ENCODE measurements around the gene ZSWIM1.

Gene ZSWIM1

DNA sequence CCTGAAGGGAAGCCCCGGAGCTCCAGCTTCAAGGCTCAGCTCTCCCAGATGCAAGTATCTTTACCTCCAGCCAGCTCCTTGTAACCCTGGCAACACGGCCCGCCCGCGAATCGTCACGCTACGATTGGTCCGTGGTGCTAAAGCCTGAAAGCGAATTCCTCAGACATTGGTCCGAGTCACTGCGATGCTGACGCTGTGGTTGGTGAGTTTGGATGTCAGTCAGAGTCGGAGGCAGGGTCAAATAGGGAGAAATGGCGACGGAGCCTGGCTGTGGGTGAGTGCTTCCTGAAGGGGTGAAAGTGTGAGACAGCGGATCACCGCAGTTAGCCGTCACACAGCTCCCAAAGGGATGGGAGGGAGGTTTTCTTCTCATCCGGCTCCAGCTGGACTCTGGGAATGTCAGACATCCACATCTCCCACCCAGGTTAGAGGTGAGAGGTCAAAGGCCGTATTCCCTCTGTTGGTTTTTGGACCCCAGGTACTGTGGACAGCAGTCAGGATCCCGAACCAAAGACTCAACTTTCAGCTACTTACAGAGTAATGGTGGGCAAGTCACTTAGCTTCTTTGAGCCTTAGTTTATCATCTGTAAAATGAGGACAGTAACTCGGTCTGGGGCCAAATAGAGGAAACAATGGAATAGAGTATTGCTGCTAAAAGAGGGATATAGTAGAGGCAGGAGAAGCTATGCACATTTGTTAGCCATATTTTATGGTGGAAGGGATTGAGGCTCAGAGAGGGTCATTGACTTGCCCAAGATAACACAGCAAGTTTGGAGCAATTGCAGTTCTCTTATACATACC lies at the start of gene ZSWIM1:
Gene ZSWIM1 (plus strand): TSS at position 240 of the 801 bp plus-strand sequence. CDS start 1,366 bp downstream, outside the sequence.
- peak; percentile 99 for DNase-seq

DNA sequence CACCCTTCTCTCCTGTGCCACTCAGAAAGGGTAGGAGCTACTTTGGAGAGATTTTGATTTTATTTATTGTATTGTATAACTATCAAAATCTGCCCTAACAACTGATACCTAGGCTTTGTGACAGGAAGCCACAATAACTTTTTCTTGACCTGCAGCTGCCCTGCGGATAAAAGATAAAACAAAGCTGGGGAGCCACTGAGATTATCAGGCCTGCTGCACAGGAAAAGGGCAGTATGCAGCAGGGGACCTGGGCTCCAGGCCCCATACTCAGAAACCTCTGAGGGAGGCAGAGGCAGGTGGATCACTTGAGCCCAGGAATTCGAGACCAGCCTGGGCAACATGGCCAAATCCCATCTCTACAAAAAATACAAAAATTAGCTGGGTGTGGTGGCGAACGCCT lies 48.4 kb upstream of the ZSWIM1 start:
- no peak for DNase-seq

DNA sequence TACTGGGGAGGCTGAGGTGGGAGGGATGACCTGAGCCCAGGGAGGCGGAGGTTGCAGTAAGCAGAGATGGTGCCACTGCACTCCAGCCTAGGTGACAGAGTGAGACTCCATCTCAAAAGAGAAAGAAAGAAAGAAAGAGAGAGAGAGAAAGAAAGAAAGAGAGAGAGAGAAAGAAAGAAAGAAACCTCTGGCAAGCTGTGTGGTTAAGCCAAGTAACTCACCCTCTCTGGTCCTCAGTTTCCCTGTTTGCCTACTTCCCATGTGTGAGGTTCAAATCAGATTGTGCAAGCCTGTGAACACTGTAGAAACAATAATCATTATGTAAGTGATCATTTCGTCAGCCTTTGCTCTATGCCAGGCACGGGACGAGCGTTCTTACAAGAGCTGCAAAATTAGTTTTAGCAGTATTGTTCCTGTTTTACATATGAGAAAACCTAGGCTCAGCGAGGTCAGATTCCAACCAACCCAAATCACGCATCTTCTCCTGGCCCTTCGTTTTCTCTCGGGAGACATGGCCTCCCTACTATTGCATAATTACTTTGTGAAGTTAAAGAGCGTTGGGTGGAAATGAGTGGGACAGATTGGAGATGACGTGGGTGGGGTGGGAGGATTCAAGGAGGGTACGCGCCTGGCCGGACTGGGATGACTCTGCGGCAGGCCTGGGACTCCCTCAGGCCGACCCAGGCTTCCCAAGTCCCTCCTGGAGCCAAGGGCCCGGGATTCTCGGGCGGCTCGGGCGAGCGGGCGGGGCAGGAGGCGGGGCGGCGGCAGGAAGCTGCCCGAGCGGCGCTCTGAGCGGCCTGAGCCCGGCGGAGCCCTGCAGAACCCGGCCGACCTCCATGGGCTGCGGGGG lies 47.8 kb upstream of the ZSWIM1 start, which contains the start of gene SNX21:
Gene SNX21 (plus strand): TSS at position 770 of the 853 bp plus-strand sequence. CDS start 121 bp downstream, outside the sequence.
- DNase-seq = peak; percentile 57

DNA sequence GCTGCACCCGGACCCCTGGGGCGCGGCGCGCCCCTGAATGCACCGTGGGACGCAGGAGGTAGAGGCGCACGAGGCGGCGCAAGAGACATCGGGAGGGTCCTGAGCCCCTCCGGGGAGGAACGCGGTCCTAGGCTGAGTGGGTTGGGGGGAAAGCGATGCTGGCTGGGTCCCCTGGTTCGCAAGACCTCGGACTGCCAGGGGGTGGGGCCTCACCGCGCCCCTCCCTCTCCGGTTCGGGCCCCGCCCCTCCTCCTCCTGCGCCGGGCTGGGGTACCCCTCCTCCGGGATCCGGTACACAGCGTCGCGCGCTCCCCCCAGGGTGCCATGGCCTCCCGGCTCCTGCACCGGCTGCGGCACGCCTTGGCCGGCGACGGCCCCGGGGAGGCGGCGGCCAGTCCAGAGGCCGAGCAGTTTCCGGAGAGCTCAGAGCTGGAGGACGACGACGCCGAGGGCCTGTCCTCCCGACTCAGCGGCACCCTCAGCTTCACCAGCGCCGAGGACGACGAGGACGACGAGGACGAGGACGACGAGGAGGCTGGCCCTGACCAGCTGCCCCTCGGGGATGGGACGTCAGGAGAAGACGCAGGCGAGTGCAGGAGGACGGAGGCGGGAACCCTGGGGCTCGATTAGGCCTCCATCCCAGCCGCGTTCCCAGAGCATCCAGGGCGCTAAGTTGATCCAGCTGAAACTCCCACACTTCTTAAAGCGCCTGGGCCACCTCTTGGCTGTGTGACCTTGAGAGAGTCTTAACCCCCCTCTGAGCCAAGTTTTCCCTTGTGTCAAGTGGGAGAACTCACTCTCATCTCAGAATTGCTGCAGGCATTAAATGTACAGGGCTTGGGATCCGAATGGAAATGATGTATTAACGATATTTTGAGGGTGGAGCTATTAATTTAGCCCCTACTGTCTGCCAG lies 46.9 kb upstream of the ZSWIM1 start:
- peak; percentile 39 for DNase-seq

DNA sequence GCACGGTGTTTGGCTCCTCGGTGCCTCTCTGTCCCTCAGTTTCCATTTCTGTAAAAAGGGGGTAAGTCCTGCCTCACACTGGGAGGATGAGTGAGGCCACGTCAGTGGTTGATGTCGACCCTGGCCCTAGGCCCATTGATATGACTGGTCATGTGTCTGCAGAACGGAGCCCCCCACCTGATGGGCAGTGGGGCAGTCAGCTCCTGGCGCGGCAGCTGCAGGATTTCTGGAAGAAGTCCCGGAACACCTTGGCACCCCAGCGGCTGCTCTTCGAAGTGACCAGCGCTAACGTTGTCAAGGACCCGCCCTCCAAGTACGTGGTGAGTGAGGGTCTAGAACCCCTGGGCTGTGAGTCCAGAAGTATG lies 46.2 kb upstream of the ZSWIM1 start:
- no peak for DNase-seq

DNA sequence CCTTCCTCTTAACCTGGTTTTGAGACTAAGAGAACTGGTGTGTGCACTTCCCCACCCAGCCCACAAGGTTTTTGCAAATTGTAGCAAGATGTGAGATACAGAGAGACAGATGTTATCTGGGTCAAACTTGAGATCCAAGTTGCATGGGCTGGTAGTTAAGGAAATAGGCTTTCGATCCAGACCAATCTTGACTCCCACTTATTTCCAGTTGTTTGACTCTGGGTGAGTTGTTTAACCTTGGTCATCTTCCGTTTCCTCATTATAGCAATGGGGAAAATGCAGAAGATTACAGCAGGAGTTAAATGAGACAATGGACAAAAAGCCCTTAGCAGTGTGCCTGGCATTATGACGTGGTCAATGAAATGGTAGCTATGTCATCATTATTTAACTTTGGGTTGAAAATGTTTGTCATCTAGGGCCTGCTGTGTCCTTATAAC lies 45.7 kb upstream of the ZSWIM1 start:
- DNase-seq = no peak

DNA sequence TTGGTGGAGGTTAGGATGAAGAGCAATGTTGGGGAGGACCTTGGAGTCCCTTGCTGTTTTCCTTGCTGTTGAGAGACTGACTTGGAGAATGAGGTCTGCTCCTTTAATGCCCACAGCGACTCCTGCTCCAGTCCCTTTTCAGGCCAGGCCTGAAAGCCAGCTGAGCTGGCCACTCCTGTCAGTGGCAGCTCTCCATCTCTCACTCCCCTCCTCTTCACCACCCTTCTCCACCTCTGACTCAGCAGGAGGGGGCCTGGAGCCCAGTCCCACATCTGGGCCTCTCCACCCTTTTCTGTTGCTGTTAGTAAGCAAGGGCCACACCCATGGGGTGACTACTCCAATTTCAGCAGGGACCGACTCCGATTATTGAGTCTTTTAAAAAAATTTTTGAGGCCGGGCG lies 45.2 kb upstream of the ZSWIM1 start:
- DNase-seq = no peak

DNA sequence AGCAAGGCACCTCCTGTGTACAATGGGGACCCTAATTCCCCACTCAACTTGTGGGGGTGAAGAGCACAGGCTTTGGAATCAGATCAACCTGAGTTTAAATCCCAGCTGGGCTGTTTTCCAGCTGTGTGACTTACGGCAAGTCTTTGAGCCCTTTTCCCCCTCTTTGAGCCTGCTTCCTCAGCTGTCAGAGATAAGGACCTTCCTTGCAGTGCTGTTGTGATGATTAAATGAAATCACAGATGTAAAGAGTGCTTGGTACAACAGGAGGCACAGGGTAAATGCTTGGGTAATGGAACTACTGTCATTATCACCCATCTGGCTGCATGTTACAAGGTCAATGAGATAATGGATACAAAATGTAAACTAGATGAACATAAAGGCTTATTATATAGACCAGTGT lies 44.2 kb upstream of the ZSWIM1 start:
- no peak for DNase-seq

DNA sequence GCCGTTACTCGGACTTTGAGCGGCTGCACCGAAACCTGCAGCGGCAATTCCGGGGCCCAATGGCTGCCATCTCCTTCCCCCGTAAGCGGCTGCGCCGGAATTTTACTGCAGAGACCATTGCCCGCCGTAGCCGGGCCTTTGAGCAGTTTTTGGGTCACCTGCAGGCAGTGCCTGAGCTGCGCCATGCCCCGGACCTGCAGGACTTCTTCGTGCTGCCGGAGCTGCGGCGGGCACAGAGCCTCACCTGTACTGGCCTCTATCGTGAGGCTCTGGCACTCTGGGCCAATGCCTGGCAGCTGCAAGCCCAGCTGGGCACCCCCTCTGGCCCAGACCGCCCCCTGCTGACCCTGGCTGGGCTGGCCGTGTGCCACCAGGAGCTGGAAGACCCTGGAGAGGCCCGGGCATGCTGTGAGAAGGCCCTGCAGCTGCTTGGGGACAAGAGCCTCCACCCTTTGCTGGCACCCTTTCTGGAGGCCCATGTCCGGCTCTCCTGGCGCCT lies 40.3 kb upstream of the ZSWIM1 start:
- DNase-seq = no peak

DNA sequence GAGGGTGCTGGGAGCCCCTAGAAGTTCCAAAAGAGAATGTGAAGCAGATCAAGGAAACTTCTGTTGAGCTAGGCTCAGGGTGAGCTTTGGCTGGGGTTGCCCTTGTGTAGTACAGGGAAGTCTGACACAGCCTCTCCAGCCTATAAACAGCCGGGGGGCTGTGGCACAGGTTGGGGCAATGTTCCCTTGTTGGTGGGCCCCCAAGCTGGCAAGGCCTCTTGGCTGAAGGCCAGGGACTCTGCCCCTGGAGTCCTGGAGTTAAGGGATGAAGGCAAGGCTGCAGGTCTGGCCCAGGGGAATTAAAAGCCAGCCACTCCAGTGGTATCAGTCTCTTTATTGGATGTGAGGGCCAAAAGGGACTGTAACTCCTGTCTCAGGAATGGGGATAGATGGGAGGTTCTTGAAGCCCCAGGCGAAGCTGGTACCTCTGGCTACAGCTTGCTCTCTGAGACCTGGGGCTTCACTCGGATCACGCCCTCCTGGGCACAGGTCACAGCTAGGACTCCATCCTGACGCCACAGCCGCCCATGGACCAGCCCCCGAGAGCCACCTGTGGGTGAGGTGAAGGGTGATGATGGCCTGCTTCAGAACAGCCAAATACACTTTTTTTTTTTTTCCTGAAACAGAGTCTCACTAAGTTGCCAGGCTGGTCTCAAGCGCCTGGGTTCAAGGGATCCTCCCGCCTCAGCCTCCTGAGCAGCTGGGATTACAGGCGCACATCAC lies 39.5 kb upstream of the ZSWIM1 start:
- DNase-seq = no peak

DNA sequence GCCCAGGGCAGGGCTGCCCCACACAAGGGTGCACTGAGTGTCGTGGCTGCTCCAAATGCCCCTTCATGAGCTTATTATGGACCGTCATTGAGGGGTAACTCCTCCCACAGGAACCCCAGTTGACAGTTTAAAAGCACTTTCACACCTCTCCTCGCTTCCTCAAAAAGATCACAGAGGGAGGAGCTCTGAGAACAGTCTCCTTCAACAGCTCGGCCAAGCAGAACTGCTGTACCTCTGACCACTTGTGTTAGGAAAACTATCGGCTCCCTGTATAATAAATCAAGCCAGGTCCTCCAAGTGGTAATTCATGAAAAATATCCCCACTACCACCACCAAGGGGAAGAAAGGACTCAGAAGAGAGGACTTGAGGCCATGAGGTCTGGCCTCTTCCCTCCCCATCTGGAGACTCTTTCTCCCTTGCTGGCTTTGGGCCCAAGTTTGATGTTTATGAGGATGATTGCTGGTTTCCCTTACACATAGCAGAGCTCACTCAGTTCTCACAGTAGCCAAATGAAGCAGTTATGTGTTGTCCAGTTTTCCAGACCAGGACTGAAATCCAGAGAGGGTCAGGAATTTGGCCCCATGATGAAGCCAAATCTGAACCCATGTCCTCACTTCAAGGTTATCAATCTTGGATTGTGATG lies 38.7 kb upstream of the ZSWIM1 start:
- DNase-seq = no peak

DNA sequence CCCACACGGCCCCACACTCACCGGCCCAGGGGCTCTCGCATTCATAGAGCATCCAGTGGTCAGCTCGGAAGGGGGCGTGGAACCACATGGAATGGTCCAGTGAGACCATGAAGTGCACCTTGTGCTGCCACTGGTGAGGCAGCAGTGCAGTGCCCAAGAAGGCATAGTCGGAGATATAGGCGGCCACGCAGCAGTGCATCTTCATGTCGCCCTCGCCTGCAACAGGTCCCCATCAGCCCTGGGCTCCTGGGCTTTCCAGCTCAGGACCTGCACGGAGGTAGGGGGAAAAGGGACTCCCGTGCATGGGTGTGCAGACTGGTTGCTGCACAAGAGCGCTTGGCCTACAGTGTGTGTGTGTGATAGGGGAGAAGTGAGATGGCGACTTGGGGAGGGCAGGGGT lies 37.5 kb upstream of the ZSWIM1 start:
- DNase-seq = no peak

DNA sequence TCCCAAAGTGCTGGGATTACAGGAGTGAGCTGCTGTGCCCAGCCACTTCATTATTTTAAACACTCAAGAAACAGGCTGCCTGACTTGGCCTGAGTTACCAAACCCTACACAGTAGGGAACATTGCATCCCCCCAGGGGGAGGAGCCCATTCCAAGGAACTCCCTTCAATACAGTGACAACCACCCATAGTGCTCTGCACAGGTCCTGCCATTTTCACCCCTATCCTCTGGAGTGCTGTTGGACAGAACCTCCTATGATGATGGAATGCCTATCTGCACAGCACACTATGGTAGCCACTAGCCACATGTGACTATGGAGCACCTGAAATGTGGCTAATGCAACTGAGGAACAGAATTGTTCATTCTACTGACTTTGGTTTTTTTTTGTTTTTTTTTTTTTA lies 35.6 kb upstream of the ZSWIM1 start:
- DNase-seq = no peak

DNA sequence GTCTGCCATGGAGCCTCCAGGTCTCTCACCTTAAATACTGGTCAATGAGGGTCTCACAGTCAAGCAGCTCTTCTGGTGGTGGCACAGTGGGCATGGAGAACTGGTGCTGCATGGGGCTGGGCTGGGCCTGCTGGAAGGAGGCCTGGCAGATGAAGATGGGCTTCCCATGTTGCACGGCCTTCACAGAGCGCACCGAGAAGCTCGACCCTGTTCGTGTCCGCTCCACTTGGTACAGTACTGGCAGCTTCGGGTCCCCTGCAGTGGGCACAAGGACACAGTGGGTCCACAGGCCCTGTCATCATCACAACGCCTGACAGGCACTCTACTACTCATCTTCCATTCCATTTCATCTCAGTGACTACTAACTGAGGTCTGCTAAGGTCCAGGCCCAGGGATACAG lies 32.6 kb upstream of the ZSWIM1 start:
- DNase-seq = no peak

DNA sequence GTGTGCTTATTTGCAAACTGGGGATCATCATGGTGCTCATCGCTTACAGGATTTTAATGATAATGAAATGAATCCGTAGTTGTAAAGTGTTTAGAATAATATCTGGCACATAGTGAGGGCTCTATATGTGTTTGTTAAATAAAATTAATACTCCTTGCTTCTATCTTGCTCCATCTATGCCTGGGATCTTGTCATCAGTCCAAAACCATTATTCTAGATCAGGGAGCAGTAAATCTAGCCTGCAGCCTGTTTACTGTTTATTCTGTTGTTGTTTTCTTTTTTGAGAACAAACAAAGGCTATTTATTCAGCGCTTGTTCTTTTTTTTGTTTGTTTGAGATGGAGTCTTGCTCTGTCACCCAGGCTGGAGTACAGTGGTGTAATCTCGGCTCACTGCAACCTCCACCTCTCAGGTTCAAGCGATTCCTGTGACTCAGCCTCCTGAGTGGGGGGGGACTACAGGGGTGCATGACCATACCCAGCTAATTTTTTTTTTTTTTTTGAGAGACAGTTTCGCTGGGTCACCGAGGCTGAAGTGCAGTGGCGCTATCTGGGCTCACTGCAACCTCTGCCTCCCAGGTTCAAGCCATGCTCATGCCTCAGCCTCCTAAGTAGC lies 32.0 kb upstream of the ZSWIM1 start:
- no peak for DNase-seq

DNA sequence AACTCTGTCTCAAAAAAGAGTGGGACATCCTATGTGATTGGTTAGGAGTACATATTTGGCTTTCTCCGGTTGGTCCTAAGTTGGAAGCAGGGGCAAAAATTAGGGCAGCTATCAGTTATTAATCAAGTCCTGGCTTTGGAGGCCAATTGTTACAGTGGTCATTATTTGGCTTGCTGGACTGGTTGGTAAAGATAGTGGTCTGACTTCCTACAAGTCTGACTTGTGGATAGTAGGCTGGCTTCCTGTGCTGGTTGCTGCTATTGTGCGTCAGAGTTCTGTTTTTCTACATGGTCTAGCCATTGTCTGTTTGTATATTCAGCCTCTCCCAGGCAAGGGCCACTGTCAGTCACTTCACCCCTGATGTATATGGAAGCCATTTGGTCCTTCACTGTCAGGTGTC lies 30.8 kb upstream of the ZSWIM1 start:
- no peak for DNase-seq

DNA sequence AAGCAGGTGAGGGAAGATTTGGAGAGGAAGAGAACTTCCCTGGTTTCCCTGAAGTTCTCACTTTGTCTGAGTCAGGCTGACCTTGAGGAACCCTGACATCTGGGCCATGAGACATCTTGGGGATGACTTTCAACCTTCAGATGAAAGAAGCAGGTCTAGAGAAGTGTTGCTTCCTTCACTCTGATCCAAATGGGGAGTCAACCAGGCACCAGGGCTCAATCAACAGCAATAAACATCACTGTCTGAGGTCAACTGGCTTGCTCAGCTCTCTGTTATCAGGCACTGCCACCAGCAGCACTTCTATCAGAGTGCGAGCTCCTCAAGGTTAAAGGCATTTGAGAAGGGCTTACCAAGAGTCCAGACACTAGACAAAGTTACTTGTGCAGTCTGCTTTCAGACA lies 30.1 kb upstream of the ZSWIM1 start:
- DNase-seq = no peak

DNA sequence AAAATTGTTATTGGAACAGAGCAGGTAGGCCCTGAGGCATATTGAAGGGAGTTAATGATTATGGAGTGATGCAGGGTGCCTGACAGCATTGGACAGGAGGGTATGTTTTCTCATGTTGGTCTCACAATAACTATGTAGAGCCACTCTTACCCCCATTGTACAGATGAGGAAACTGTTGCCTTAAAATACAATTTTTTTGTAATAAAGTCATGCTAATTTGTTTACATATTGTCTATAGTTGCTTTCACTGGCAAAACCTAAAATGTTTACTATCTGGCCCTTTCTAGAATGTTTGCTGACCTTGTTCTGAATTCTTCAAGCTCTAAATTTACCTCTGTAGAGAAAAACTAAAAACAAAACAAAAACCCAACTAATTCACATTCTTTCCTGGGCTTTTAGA lies 29.5 kb upstream of the ZSWIM1 start:
- no peak for DNase-seq

DNA sequence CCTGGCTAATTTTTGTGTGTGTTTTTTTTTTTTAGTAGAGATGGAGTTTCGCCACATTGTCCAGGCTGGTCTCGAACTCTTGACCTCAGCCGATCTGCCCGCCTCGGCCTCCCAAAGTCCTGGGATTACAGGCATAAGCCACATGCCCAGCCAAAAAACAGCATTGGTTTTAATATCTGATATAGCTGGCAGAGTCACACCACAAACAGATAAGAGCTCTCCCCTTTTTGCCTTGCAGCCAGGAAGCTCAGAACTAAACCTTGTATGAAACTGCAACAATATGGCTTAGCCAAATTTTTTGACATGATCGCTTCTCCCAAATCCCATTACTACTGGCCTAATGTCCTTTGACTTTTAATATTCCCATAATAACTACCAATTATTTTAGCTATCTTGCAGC lies 28.7 kb upstream of the ZSWIM1 start:
- DNase-seq = no peak

DNA sequence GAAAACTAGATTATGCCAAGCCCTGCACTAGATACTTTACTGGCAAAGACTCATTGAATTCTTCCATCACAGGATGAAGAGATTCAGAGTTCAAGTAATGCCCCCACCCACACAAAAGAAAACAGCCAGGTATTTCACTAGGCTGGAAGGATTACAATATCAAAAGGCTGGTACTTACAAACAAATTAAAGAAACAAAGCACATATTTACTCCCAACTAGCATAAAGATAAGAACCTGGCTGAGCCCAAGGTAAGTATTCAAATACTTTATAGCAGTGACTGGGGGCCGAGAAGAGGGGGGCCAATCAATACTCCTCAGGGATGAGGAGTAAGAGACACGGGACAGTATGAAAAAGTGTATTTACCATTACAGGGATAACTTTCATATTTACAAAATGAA lies 27.5 kb upstream of the ZSWIM1 start:
- DNase-seq = no peak

Data from activated CD4-positive, alpha-beta T cell treated with anti-CD3 and anti-CD28 coated beads, Interleukin-2, Interleukin-6, amounts not matched to agents 100 ng/mL and 50 ng/mL, durations not matched to agents 16 hours and 8 hours (primary cell).